Left ventricle myocardium inferior (tissue), 1 donor: ENCODE results near the gene PHACTR3. TPM values are rescaled to one million over a fixed set of nuclear protein-coding genes. Genes with fewer than 3 reads are reported as not detected.

Experiments used
- DNase-seq: peaks from one replicate; pipeline ENCODE4 v3.0.0-alpha.2; 2020
- H3K27ac ChIP-seq: fragments of 200-600 bp; replicated peaks from 2 replicates; pipeline ENCODE4 v1.8.0; 2021
- H3K27me3 ChIP-seq: fragments of 200-600 bp; 2 replicates; pipeline ENCODE4 v1.8.0; 2021; ENCODE audit warnings: low read depth
- H3K36me3 ChIP-seq: fragments of 200-600 bp; 2 replicates; pipeline ENCODE4 v1.8.0; 2021
- H3K4me1 ChIP-seq: fragments of 200-600 bp; 2 replicates; pipeline ENCODE4 v1.8.0; 2021
- H3K4me3 ChIP-seq: fragments of 200-600 bp; 2 replicates; pipeline ENCODE4 v1.8.0; 2021; ENCODE audit warnings: mild to moderate bottlenecking, moderate library complexity
- H3K9me3 ChIP-seq: fragments of 200-600 bp; replicated peaks from 2 replicates; pipeline ENCODE4 v1.8.0; 2021
- CTCF ChIP-seq: fragments of 200-600 bp; IDR thresholded peaks from 2 replicates; pipeline ENCODE4 v1.8.0; 2021; ENCODE audit warnings: antibody characterized with exemption, mild to moderate bottlenecking, borderline replicate concordance
- intact Hi-C: fragments of 100-400 bp; cut with micrococcal nuclease; formaldehyde crosslinking; loops from one replicate; pipeline ENCODE4 v1.11.0; 2022
- total RNA-seq: library from RNA; stranded (reverse); fragmentation: NEBNext Ultra II Directional; extraction: Animal tissue kit (Norgen Biotek cat#: 25700); gene quantifications from one replicate; pipeline ENCODE4 v1.2.1, GENCODE V29; 2021
- donor health status: DM: no; HTN: yes; CAD: no; lungs with severe emphysema.

Gene PHACTR3
- total RNA-seq, 1 donor from 2014 or later = 4.3 TPM

- Histone ChIP-seq H3K4me1 (peaks cover 12% of the 10 kb centered on the region), H3K9me3 (no peaks in the 10 kb centered on the region), H3K27me3 (peaks cover 65% of the 10 kb centered on the region), H3K4me3 (peak overlapping the region; percentile 63), H3K36me3 (no peaks in the 10 kb centered on the region), H3K27ac (peak overlapping the region; percentile 76)
- intact Hi-C loops = no loop called here
- TF ChIP-seq CTCF = peak; percentile 98
- peak; percentile 67 for DNase-seq
These were observed 32.6 kb upstream of the PHACTR3 start for GRCh38 chr20:59571551-59572314.

DNA sequence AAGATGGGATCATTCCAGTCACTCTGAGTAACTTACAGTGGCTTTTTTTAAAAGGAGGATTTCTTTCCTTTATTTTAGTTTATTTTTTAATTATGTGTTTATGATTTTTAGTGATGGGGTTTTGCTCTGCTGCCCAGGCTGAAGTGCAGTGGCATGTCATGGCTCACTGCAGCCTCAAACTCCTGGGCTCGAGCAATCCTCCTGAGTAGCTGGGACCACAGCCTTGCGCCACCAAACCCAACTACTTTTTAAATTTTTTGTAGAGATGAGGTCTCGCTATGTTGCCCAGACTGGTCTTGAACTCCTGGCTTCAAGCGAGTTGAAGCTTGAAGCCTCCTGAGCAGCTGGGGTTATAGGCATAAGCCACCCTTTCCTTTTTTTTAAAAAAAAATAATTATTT lies 31.8 kb upstream of the PHACTR3 start:
- no peak for TF ChIP-seq CTCF
- intact Hi-C loops = no loop called here
- Histone ChIP-seq H3K4me3 (no peak overlapping the region), H3K27ac (no peak overlapping the region), H3K27me3 (peaks cover 64% of the 10 kb centered on the region), H3K9me3 (no peaks in the 10 kb centered on the region), H3K36me3 (no peaks in the 10 kb centered on the region), H3K4me1 (peaks cover 16% of the 10 kb centered on the region)
- no peak for DNase-seq

DNA sequence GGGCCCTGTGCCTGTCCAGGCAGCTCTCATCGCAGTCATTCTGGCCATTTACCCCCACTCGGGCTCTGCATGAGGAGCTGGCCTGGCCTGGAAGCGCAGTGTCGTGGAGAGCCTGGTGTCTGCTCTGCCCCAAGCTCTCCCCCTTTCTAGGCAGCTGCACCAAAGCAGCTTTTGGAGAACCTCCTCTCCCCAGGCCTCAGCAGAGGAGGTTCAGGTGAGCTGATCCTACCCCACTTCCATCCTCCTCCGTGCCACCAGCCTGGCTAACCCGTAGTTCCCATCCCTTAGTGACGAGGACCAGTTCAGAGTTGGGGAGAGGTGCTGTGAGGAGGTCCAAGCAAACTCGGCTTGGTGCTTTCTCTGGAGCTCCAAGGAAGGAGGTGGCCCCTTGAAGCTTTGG lies 30.5 kb upstream of the PHACTR3 start:
- Histone ChIP-seq H3K9me3 (no peaks in the 10 kb centered on the region), H3K36me3 (no peaks in the 10 kb centered on the region), H3K4me3 (no peak overlapping the region), H3K27me3 (peaks cover 64% of the 10 kb centered on the region), H3K4me1 (peaks cover 16% of the 10 kb centered on the region), H3K27ac (no peak overlapping the region)
- DNase-seq = no peak
- intact Hi-C loops = no loop called here
- no peak for TF ChIP-seq CTCF

DNA sequence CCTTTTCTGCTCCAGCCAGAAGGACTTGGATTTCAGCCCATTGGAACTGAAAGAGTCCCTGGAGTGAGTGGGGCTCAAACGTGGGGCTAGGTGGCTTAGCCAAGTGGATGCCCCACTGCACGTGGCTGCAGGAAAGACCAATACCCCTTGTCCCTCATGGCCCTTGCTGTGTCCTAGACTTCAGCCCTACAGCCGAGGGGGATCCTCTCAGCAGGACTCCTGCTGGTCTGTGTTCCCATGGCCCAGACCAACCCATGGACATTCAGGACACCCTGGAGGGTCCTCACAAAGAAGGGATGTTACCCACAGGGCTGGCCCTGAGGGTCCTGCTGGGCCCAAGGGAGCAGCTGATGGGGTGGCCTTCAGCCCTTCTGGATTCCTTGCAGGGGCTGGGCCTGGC lies 30.0 kb upstream of the PHACTR3 start:
- no peak for DNase-seq
- H3K4me3 ChIP-seq = no peak overlapping the region
- intact Hi-C loops = no loop called here
- TF ChIP-seq CTCF = no peak
- no peak overlapping the region for H3K27ac ChIP-seq
- H3K27me3 ChIP-seq = peaks cover 69% of the 10 kb centered on the region
- H3K36me3 ChIP-seq = no peaks in the 10 kb centered on the region
- peaks cover 16% of the 10 kb centered on the region for H3K4me1 ChIP-seq
- no peaks in the 10 kb centered on the region for H3K9me3 ChIP-seq

DNA sequence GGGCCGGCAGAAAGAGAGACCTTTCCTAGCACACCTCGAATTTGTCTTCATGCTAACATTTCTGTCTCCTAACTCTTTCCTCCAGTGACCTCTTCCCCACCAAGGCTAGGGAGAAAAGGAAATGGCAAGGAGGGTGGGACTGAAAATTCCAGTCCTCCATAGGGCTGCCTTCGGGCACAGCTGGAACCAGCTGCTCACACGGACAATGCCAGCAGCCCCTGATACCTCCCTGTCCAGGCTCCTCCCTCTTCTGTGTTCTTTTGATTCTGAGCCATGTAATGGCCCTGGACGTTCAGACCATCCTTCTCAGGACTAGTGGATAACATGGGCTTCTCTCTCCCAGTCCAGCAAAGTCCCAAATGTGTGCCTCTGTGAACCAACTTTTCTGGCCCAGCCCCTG lies 29.1 kb upstream of the PHACTR3 start:
- intact Hi-C loops = no loop called here
- Histone ChIP-seq H3K27ac (no peak overlapping the region), H3K4me1 (peaks cover 19% of the 10 kb centered on the region), H3K4me3 (no peak overlapping the region), H3K27me3 (peaks cover 73% of the 10 kb centered on the region), H3K36me3 (no peaks in the 10 kb centered on the region), H3K9me3 (no peaks in the 10 kb centered on the region)
- no peak for DNase-seq
- no peak for TF ChIP-seq CTCF
